Esophagus squamous epithelium (tissue), 5 donors: ENCODE data around the gene FAM163B. TPM values are rescaled to one million over a fixed set of nuclear protein-coding genes. Genes with fewer than 3 reads are reported as not detected.
A peak's percentile ranks its signal among the peaks of the same experiment; 100 is the strongest.

Experiments used
- DNase-seq: peaks from one replicate; lab custom pipeline; 2025; lab: John Stamatoyannopoulos, UW
- H3K27ac ChIP-seq, 4 donors: fragments of 200-600 bp; sonication (generic); one replicate each; pipeline ENCODE4 v1.5.1; 2016 to 2019; ENCODE audit warnings: mild to moderate bottlenecking in 1 of 4
- H3K27me3 ChIP-seq, 4 donors: fragments of 200-600 bp; sonication (generic); 1 replicate in 3 of 4; 2 replicates in 1 of 4; pipeline versions ENCODE4 v1.5.1 to v1.6.0; 2017 to 2021; ENCODE audit warnings: antibody characterized with exemption in 1 of 4
- H3K36me3 ChIP-seq, 3 donors: fragments of 200-600 bp; sonication (generic); one replicate each; pipeline ENCODE4 v1.5.1; 2016 to 2019
- H3K4me1 ChIP-seq, 3 donors: fragments of 200-600 bp; sonication (generic); one replicate each; pipeline ENCODE4 v1.5.1; 2017 to 2019
- H3K4me3 ChIP-seq, 4 donors: fragments of 200-600 bp; sonication (generic); 1 replicate in 3 of 4; 2 replicates in 1 of 4; pipeline ENCODE4 v1.5.1; 2016 to 2019; ENCODE audit warnings: mild to moderate bottlenecking in 2 of 4, moderate library complexity in 1 of 4
- H3K9me3 ChIP-seq, 3 donors: fragments of 200-600 bp; sonication (generic); one replicate each; pipeline ENCODE4 v1.5.1; 2016 to 2019
- POLR2A ChIP-seq, 4 donors: fragments of 450-650 bp; IDR thresholded peaks; one replicate each; pipeline ENCODE4 v1.6.1; 2017; ENCODE audit warnings: antibody characterized with exemption in 4 of 4, mild to moderate bottlenecking in 4 of 4, moderate library complexity in 3 of 4
- WGBS, 2 donors: methylation state at CpG; one replicate each; pipeline ENCODE4 v1.1.5; 2018; 5-methylcytosine and 5-hydroxymethylcytosine counted together
- intact Hi-C: fragments of 100-400 bp; cut with DNase I; formaldehyde crosslinking; loops from one replicate; pipeline ENCODE4 v1.15.0; 2022
- total RNA-seq, 4 donors: library from RNA; depleted of rRNA; stranded (reverse); fragments of >200 nt; gene quantifications; one replicate each; pipeline ENCODE4 v1.1.0, GENCODE V29; 2016
- TF ChIP-seq, protein P1 (sequence below), 6 experiments: fragments of 450-650 bp in 4 of 6; fragments of 200-600 bp in 2 of 6; sonication (generic) in 2 of 6; IDR thresholded peaks; one replicate each; pipeline ENCODE4 v1.5.1; 2016 to 2019; ENCODE audit warnings: antibody characterized with exemption in 6 of 6, mild to moderate bottlenecking in 4 of 6, moderate library complexity in 4 of 6
- donor health status: DM: yes; HTN: yes; CAD: no.

FAM163B gene
- total RNA-seq, 4 donors from 2014 or later, result not detected

DNA sequence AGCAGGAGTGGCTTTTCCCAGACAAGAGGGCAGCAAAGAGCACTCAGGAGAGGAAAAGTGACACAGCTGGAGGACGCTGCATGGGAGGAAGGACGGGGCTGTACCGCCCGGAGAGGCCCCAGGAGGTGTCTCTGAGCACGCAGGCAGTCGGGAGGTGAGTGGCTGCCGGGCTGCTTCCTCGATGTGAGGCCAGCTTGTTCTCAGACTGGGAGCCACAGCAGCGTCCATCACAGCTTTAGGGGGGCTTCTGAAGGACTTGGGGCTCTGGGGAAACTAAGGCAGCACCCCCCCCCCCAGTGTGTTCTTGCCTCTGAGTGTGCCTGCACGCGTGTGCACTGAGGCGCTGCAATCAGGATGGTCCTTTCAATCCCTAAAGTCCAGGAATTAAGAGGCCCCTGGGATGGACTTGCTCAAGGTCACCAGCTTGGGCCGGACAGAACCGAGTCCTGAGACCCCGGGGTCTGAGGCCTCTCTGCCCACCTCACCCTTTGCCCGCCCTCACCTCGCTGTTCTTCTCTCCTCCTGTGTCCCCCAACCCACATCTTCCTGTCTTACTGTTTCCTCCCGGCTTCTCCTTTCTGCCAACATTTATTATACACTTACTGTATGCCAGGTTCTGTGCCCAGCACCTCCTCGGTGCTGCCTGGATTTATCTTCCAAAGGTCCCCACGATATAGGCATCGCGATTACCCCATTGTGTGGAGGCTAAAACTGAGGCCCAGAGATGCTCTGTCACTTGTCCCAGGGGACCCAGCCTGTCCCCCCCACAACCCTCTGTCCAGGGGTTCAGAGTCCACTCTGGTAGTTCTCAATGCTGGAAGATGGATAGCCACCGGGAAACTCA is 32.9 kb downstream of the FAM163B start:
- DNase-seq, result no peak
- intact Hi-C loops, result no loop called here

GRCh38 chr9:133575186-133576030 is 33.8 kb downstream of the FAM163B start:
- Histone ChIP-seq H3K4me3 (no peak overlapping the region), H3K36me3 (no peaks in the 10 kb centered on the region), H3K27me3 (peaks cover 0 to 58% (median 0%) of the 10 kb centered on the region in 4 donors), H3K4me1 (peaks cover 4 to 19% (median 15%) of the 10 kb centered on the region in 3 donors), H3K9me3 (no peaks in the 10 kb centered on the region), H3K27ac (no peak overlapping the region)
- TF ChIP-seq, protein P1, sequence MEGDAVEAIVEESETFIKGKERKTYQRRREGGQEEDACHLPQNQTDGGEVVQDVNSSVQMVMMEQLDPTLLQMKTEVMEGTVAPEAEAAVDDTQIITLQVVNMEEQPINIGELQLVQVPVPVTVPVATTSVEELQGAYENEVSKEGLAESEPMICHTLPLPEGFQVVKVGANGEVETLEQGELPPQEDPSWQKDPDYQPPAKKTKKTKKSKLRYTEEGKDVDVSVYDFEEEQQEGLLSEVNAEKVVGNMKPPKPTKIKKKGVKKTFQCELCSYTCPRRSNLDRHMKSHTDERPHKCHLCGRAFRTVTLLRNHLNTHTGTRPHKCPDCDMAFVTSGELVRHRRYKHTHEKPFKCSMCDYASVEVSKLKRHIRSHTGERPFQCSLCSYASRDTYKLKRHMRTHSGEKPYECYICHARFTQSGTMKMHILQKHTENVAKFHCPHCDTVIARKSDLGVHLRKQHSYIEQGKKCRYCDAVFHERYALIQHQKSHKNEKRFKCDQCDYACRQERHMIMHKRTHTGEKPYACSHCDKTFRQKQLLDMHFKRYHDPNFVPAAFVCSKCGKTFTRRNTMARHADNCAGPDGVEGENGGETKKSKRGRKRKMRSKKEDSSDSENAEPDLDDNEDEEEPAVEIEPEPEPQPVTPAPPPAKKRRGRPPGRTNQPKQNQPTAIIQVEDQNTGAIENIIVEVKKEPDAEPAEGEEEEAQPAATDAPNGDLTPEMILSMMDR (IDR thresholded peaks at IDR 0.05), result no peak
- no peak for TF ChIP-seq POLR2A (IDR thresholded peaks at IDR 0.05)
- 80 to 92% methylated on average over 6 to 13 of the region's 32 CpGs for WGBS, 2 donors
- intact Hi-C loops, result no loop called here
- no peak for DNase-seq

More for the DNA sequence above, 32.9 kb downstream of the FAM163B start:
- Histone ChIP-seq H3K9me3 (no peaks in the 10 kb centered on the region), H3K4me1 (peaks cover 4 to 19% (median 15%) of the 10 kb centered on the region in 3 donors), H3K36me3 (no peaks in the 10 kb centered on the region), H3K27me3 (peaks cover 0 to 60% (median 0%) of the 10 kb centered on the region in 4 donors), H3K27ac (no peak overlapping the region), H3K4me3 (peak overlapping the region in 1 of 4 donors; percentile 36)
- 71 to 82% methylated on average over 12 to 13 of the region's 23 CpGs for WGBS, 2 donors
- TF ChIP-seq, protein P1 (IDR thresholded peaks at IDR 0.05), result no peak
- no peak for TF ChIP-seq POLR2A (IDR thresholded peaks at IDR 0.05)

GRCh38 chr9:133574771-133575170 is 34.4 kb downstream of the FAM163B start:
- Histone ChIP-seq H3K4me1 (peaks cover 4 to 19% (median 15%) of the 10 kb centered on the region in 3 donors), H3K9me3 (no peaks in the 10 kb centered on the region), H3K27me3 (peaks cover 0 to 58% (median 0%) of the 10 kb centered on the region in 4 donors), H3K4me3 (no peak overlapping the region), H3K27ac (no peak overlapping the region), H3K36me3 (no peaks in the 10 kb centered on the region)
- TF ChIP-seq, protein P1 (IDR thresholded peaks at IDR 0.05), result no peak
- TF ChIP-seq POLR2A (IDR thresholded peaks at IDR 0.05), result no peak
- intact Hi-C loops, result no loop called here
- no peak for DNase-seq
- WGBS, 2 donors, result no CpG with 5 or more reads among the region's 17 CpGs

DNA sequence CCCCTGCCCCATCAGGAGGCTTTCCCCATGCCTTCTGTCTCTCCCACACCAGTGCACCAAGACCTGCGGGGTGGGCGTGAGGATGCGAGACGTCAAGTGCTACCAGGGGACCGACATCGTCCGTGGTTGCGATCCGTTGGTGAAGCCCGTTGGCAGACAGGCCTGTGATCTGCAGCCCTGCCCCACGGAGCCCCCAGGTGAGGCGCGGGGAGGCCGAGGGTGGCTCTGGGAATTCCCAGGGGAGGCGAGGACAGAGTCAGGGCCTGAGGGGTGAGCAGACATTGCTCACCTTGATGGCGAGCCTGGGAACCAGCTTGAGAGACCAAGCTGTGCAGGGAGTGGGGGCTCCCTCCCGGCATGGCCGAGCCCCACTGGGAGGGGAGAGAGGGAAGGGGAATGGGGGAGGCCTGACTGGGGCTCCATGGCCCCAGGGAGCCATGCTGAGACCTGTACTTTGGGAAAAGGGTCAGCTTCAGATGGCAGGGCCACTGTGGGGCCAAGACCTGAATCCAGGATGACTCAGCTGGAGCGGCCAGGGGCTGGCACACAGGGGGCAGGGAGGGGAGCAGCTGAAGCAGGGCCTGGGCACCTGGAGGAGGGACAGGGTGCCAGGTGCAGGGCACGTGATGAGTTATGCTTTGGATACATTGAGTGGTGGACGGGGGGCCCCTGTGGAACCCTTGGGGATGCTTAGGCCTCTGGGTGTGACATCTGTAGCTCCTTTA is 35.2 kb downstream of the FAM163B start:
- no peak for DNase-seq

More for the DNA sequence above, 35.2 kb downstream of the FAM163B start:
- Histone ChIP-seq H3K27ac (no peak overlapping the region), H3K4me3 (no peak overlapping the region), H3K4me1 (peaks cover 4 to 19% (median 15%) of the 10 kb centered on the region in 3 donors), H3K9me3 (no peaks in the 10 kb centered on the region), H3K36me3 (no peaks in the 10 kb centered on the region), H3K27me3 (peaks cover 0 to 53% (median 0%) of the 10 kb centered on the region in 4 donors)
- 75% methylated on average over 11 of the region's 21 CpGs; no CpG with 5 or more reads in 1 of the 2 donors for WGBS, 2 donors
- TF ChIP-seq, protein P1 (IDR thresholded peaks at IDR 0.05), result no peak
- no peak for TF ChIP-seq POLR2A (IDR thresholded peaks at IDR 0.05)
- intact Hi-C loops, result no loop called here
